CD4-positive, alpha-beta memory T cell (primary cell): ENCODE data around the gene ARVCF. TPM values are rescaled to one million over a fixed set of nuclear protein-coding genes. Genes with fewer than 3 reads are reported as not detected.

Experiments
- CTCF ChIA-PET: fragments of 350-600 bp; sonication (Branson Sonifier 250); formaldehyde crosslinking; loops from one replicate; lab custom pipeline; 2021; ENCODE audit warnings: inconsistent platforms; ENCODE audit not compliant: partially characterized antibody; lab: Charles Lee
- POLR2A ChIA-PET: fragments of 350-600 bp; sonication (Branson Sonifier 250); formaldehyde crosslinking; loops from one replicate; lab custom pipeline; 2021; ENCODE audit not compliant: partially characterized antibody; lab: Charles Lee
- DNase-seq, 5 donors: peaks; one replicate each; pipeline versions ENCODE4 v3.0.0 to v3.0.0-alpha.2; 2020 to 2022; ENCODE audit warnings: mixed read lengths in 1 of 5
- H3K27ac ChIP-seq: one replicate; pipeline ENCODE4 v1.7.0; 2013; ENCODE audit warnings: low read depth, low read length
- H3K27me3 ChIP-seq: 2 replicates; pipeline ENCODE4 v1.7.0; 2013; ENCODE audit warnings: mild to moderate bottlenecking, low read length, moderate library complexity; ENCODE audit not compliant: insufficient read depth
- H3K36me3 ChIP-seq: 2 replicates; pipeline ENCODE4 v1.7.0; 2013; ENCODE audit warnings: mild to moderate bottlenecking, low read length, moderate library complexity; ENCODE audit not compliant: insufficient read depth
- H3K4me1 ChIP-seq: 2 replicates; pipeline ENCODE4 v1.7.0; 2013; ENCODE audit warnings: mild to moderate bottlenecking, low read length, moderate library complexity; ENCODE audit not compliant: insufficient read depth
- H3K4me3 ChIP-seq, 2 donors: one replicate each; pipeline ENCODE4 v1.7.0; 2013; ENCODE audit warnings: low read length in 2 of 2, mild to moderate bottlenecking in 1 of 2
- H3K9me3 ChIP-seq, 2 donors: one replicate each; pipeline ENCODE4 v1.7.0; 2013; ENCODE audit warnings: low read length in 2 of 2, control low read depth in 1 of 2; ENCODE audit not compliant: control insufficient read depth in 1 of 2
- H3K27ac Mint-ChIP-seq, 7 donors: one replicate each; pipeline ENCODE4 v1.8.0; 2020 to 2021; ENCODE audit warnings: mixed read lengths in 7 of 7, mild to moderate bottlenecking in 6 of 7, inconsistent platforms in 3 of 7, moderate library complexity in 3 of 7
- H3K27me3 Mint-ChIP-seq, 2 donors: one replicate each; pipeline ENCODE4 v1.8.0; 2020 to 2021; ENCODE audit warnings: mixed read lengths in 2 of 2
- H3K36me3 Mint-ChIP-seq, 2 donors: one replicate each; pipeline ENCODE4 v1.8.0; 2020 to 2021; ENCODE audit warnings: mixed read lengths in 2 of 2, inconsistent platforms in 1 of 2, mild to moderate bottlenecking in 1 of 2
- H3K4me1 Mint-ChIP-seq, 4 donors: one replicate each; pipeline ENCODE4 v1.8.0; 2020 to 2021; ENCODE audit warnings: mixed read lengths in 4 of 4, mild to moderate bottlenecking in 1 of 4
- H3K4me3 Mint-ChIP-seq, 8 donors: one replicate each; pipeline ENCODE4 v1.8.0; 2020 to 2021; ENCODE audit warnings: mixed read lengths in 8 of 8, mild to moderate bottlenecking in 7 of 8, moderate library complexity in 6 of 8, inconsistent platforms in 3 of 8
- H3K9me3 Mint-ChIP-seq, 8 donors: one replicate each; pipeline ENCODE4 v1.8.0; 2020 to 2021; ENCODE audit warnings: mixed read lengths in 8 of 8, mild to moderate bottlenecking in 5 of 8, inconsistent platforms in 3 of 8, moderate library complexity in 1 of 8
- intact Hi-C: fragments of 100-400 bp; cut with micrococcal nuclease; formaldehyde crosslinking; loops from one replicate; pipeline ENCODE4 v1.15.1; 2023
- polyA plus RNA-seq, 2 donors: library from polyadenylated mRNA; unstranded; fragments of 300-500 nt; fragmentation: Illumina TruSeq; gene quantifications; one replicate each; pipeline ENCODE4 v1.2.3, GENCODE V29; 2021
- total RNA-seq, 2 experiments: library from RNA; stranded (reverse); gene quantifications; one replicate each; pipeline ENCODE4 v1.2.3, GENCODE V29; 2021

ARVCF gene
- total and polyA plus RNA-seq, 4 experiments from 2014 or later: 0.28 to 4.2 (median 3.5) TPM; not detected in 1

- intact Hi-C loops: no loop called here
- H3K4me3 Mint-ChIP-seq: no peak overlapping the region
- H3K4me1 Mint-ChIP-seq: peaks cover 20 to 39% (median 30%) of the 10 kb centered on the region in 4 donors
- H3K27ac Mint-ChIP-seq: peak overlapping the region in 5 of 7 donors; percentile 5 to 87 (median 52)
- H3K36me3 Mint-ChIP-seq: peaks cover 13 to 31% of the 10 kb centered on the region in 2 donors
- H3K4me3 ChIP-seq: no peak overlapping the region
- H3K9me3 ChIP-seq: no peaks in the 10 kb centered on the region
- H3K27me3 Mint-ChIP-seq: no peaks in the 10 kb centered on the region
- POLR2A ChIA-PET: interaction anchor here (0.5 kb wide), 1 partner anchor 1616 kb away, joined by 3 read pairs; no protein-coding TSS in a partner anchor
- no peak for DNase-seq
- peaks cover 24% of the 10 kb centered on the region for H3K36me3 ChIP-seq
- H3K4me1 ChIP-seq: peaks cover 36% of the 10 kb centered on the region
- CTCF ChIA-PET: no interaction called here
- no peaks in the 10 kb centered on the region for H3K27me3 ChIP-seq
- no peaks in the 10 kb centered on the region for H3K9me3 Mint-ChIP-seq
- no peak overlapping the region for H3K27ac ChIP-seq
Measured at GRCh38 chr22:20034143-20034542, 17.5 kb upstream of the ARVCF start.

- Mint-ChIP-seq H3K4me3 (no peak overlapping the region), H3K4me1 (peaks cover 22 to 43% (median 31%) of the 10 kb centered on the region in 4 donors), H3K36me3 (peaks cover 13 to 24% of the 10 kb centered on the region in 2 donors), H3K27me3 (no peaks in the 10 kb centered on the region), H3K9me3 (no peaks in the 10 kb centered on the region), H3K27ac (peak overlapping the region in 2 of 7 donors; percentile 52 to 57)
- ChIA-PET POLR2A (interaction anchor here (1.3 kb wide), 2 partner anchors 11 to 18 kb away, joined by 3 read pairs; no protein-coding TSS in a partner anchor), CTCF (no interaction called here)
- intact Hi-C loops: no loop called here
- Histone ChIP-seq H3K4me1 (peaks cover 36% of the 10 kb centered on the region), H3K36me3 (peaks cover 19% of the 10 kb centered on the region), H3K27ac (no peak overlapping the region), H3K4me3 (no peak overlapping the region), H3K9me3 (no peaks in the 10 kb centered on the region), H3K27me3 (no peaks in the 10 kb centered on the region)
- DNase-seq: no peak
Measured at GRCh38 chr22:20033045-20033706, 16.6 kb upstream of the ARVCF start.

- ChIA-PET POLR2A (interaction anchor here (1.3 kb wide), 2 partner anchors 10 to 17 kb away, joined by 3 read pairs; no protein-coding TSS in a partner anchor), CTCF (no interaction called here)
- no peaks in the 10 kb centered on the region for H3K27me3 ChIP-seq
- H3K36me3 ChIP-seq: peaks cover 13% of the 10 kb centered on the region
- peak overlapping the region in 4 of 8 donors; percentile 29 to 46 (median 36) for H3K4me3 Mint-ChIP-seq
- H3K4me1 ChIP-seq: peaks cover 36% of the 10 kb centered on the region
- H3K9me3 ChIP-seq: no peaks in the 10 kb centered on the region
- DNase-seq: no peak
- intact Hi-C loops: no loop called here
- peak overlapping the region; percentile 24 for H3K27ac ChIP-seq
- peak overlapping the region in 6 of 7 donors; percentile 49 to 88 (median 79) for H3K27ac Mint-ChIP-seq
- peaks cover 21 to 43% (median 29%) of the 10 kb centered on the region in 4 donors for H3K4me1 Mint-ChIP-seq
- H3K36me3 Mint-ChIP-seq: peaks cover 9 to 18% of the 10 kb centered on the region in 2 donors
- no peaks in the 10 kb centered on the region for H3K9me3 Mint-ChIP-seq
- no peak overlapping the region for H3K4me3 ChIP-seq
- H3K27me3 Mint-ChIP-seq: no peaks in the 10 kb centered on the region
Measured at GRCh38 chr22:20032407-20032991, 15.9 kb upstream of the ARVCF start.

GRCh38 chr22:20031732-20032406 lies 15.2 kb upstream of the ARVCF start:
- peaks cover 7% of the 10 kb centered on the region for H3K36me3 ChIP-seq
- Mint-ChIP-seq H3K27ac (peak overlapping the region in 6 of 7 donors; percentile 49 to 88 (median 79)), H3K27me3 (no peaks in the 10 kb centered on the region), H3K4me3 (peak overlapping the region in 6 of 8 donors; percentile 10 to 46 (median 23)), H3K9me3 (no peaks in the 10 kb centered on the region), H3K36me3 (peaks cover 2 to 12% of the 10 kb centered on the region in 2 donors), H3K4me1 (peaks cover 20 to 47% (median 31%) of the 10 kb centered on the region in 4 donors)
- peaks cover 36% of the 10 kb centered on the region for H3K4me1 ChIP-seq
- POLR2A ChIA-PET: interaction anchor here (1.8 kb wide), 1 partner anchor 11 kb away, joined by 11 read pairs; the partner anchor contains the start of gene TANGO2
- H3K27me3 ChIP-seq: no peaks in the 10 kb centered on the region
- H3K9me3 ChIP-seq: no peaks in the 10 kb centered on the region
- no peak overlapping the region for H3K4me3 ChIP-seq
- CTCF ChIA-PET: no interaction called here
- DNase-seq: peak; percentile 55 to 77 (median 68)
- intact Hi-C loops: no loop called here
- peak overlapping the region; percentile 24 for H3K27ac ChIP-seq

GRCh38 chr22:20029550-20030225 lies 13.1 kb upstream of the ARVCF start:
- intact Hi-C loops: no loop called here
- H3K4me3 ChIP-seq: no peak overlapping the region
- ChIA-PET CTCF (no interaction called here), POLR2A (interaction anchor here (1.2 kb wide), 1 partner anchor 9 kb away, joined by 4 read pairs; the partner anchor contains the start of gene TANGO2)
- DNase-seq: no peak
- Mint-ChIP-seq H3K4me3 (no peak overlapping the region), H3K4me1 (peaks cover 21 to 55% (median 36%) of the 10 kb centered on the region in 4 donors), H3K27ac (peak overlapping the region in 3 of 7 donors; percentile 47 to 73 (median 65)), H3K9me3 (no peaks in the 10 kb centered on the region), H3K27me3 (no peaks in the 10 kb centered on the region), H3K36me3 (peaks cover 0 to 3% of the 10 kb centered on the region in 2 donors)
- H3K36me3 ChIP-seq: no peaks in the 10 kb centered on the region
- H3K27me3 ChIP-seq: no peaks in the 10 kb centered on the region
- peaks cover 43% of the 10 kb centered on the region for H3K4me1 ChIP-seq
- no peaks in the 10 kb centered on the region for H3K9me3 ChIP-seq
- no peak overlapping the region for H3K27ac ChIP-seq

- peaks cover 19 to 53% (median 33%) of the 10 kb centered on the region in 4 donors for H3K4me1 Mint-ChIP-seq
- Histone ChIP-seq H3K27ac (no peak overlapping the region), H3K9me3 (no peaks in the 10 kb centered on the region), H3K27me3 (no peaks in the 10 kb centered on the region), H3K4me1 (peaks cover 50% of the 10 kb centered on the region), H3K36me3 (no peaks in the 10 kb centered on the region), H3K4me3 (no peak overlapping the region)
- no peaks in the 10 kb centered on the region for H3K9me3 Mint-ChIP-seq
- DNase-seq: no peak
- H3K36me3 Mint-ChIP-seq: peaks cover 0 to 3% of the 10 kb centered on the region in 2 donors
- POLR2A ChIA-PET: interaction anchor here (1.2 kb wide), 1 partner anchor 9 kb away, joined by 4 read pairs; the partner anchor contains the start of gene TANGO2
- H3K27ac Mint-ChIP-seq: peak overlapping the region in 3 of 7 donors; percentile 14 to 85 (median 25)
- intact Hi-C loops: loop anchor here (1.0 kb wide), 1 partner anchor 59 kb away; no protein-coding TSS in a partner anchor
- peak overlapping the region in 1 of 8 donors; percentile 31 for H3K4me3 Mint-ChIP-seq
- CTCF ChIA-PET: no interaction called here
- no peaks in the 10 kb centered on the region for H3K27me3 Mint-ChIP-seq
Measured at GRCh38 chr22:20028855-20029549, 12.4 kb upstream of the ARVCF start.
